HCT116 (cell line): ENCODE data around the gene SMC4. TPM values are rescaled to one million over a fixed set of nuclear protein-coding genes. Genes with fewer than 3 reads are reported as not detected.

Source experiments
- ATAC-seq: fragments of 200-7000 bp; cut with Tn5 transposase; 2 replicates; pipeline ENCODE4 v1.9.1; 2020; ENCODE audit warnings: mild to moderate bottlenecking, moderate library complexity
- BruUV-seq: library from RNA; stranded (reverse); fragments of 400-500 nt; replicated peaks from 2 replicates; lab custom pipeline; 2021; lab: Mats Ljungman, UMichigan
- CTCF ChIA-PET: fragments of 300-600 bp; sonication (Branson Sonifier 250); formaldehyde crosslinking; loops from one replicate; lab custom pipeline; 2021; ENCODE audit warnings: antibody characterized with exemption; lab: Charles Lee
- POLR2A ChIA-PET: fragments of 300-600, 350-600 bp; sonication (Branson Sonifier 250); formaldehyde crosslinking; loops from one replicate; lab custom pipeline; 2021; ENCODE audit warnings: antibody characterized with exemption; lab: Charles Lee
- RAD21 ChIA-PET, 2 experiments: fragments of 300-600 bp; sonication (Branson Sonifier 250); formaldehyde crosslinking; loops; one replicate each; lab custom pipeline; 2023; ENCODE audit warnings: low total read pairs in 2 of 2; ENCODE audit not compliant: uncharacterized antibody in 2 of 2, unreplicated experiment in 2 of 2, low non-redundant PET in 1 of 2; lab: Charles Lee
- DNase-seq: peaks from one replicate; pipeline ENCODE4 v3.0.0-alpha.2; 2010; ENCODE audit warnings: low read depth, low spot score
- H2AFZ ChIP-seq: fragments of 200-600 bp; shearing (Covaris generic), sonication (generic); 2 replicates; pipeline ENCODE4 v1.6.1; 2017; ENCODE audit warnings: low read depth, mixed run types, mixed read lengths, antibody characterized with exemption, low read length; ENCODE audit not compliant: poor library complexity, severe bottlenecking
- H3K27ac ChIP-seq: 2 replicates; pipeline ENCODE4 v1.5.1; 2012; ENCODE audit warnings: low read depth, low read length
- H3K27me3 ChIP-seq: fragments of 200-600 bp; sonication (generic); 2 replicates; pipeline ENCODE4 v1.6.1; 2016; ENCODE audit warnings: mixed run types, low read length, mixed read lengths; ENCODE audit not compliant: insufficient read depth
- H3K36me3 ChIP-seq, 2 experiments: fragments of 200-500 bp in 1 of 2; fragments of 200-600 bp in 1 of 2; sonication (Bioruptor generic) in 1 of 2; sonication (generic) in 1 of 2; 2 replicates each; pipeline versions ENCODE4 v1.5.1 to v1.6.1; 2014 to 2016; ENCODE audit warnings: low read length in 2 of 2, inconsistent platforms in 1 of 2, mixed read lengths in 1 of 2, mixed run types in 1 of 2; ENCODE audit not compliant: insufficient read depth in 2 of 2, control insufficient read depth in 1 of 2
- H3K4me1 ChIP-seq, 2 experiments: fragments of 200-600 bp in 1 of 2; sonication (generic) in 1 of 2; 2 replicates each; pipeline versions ENCODE4 v1.5.1 to v1.6.1; 2012 to 2017; ENCODE audit warnings: low read length in 2 of 2, inconsistent platforms in 1 of 2, mild to moderate bottlenecking in 1 of 2, mixed read lengths in 1 of 2, mixed run types in 1 of 2, moderate library complexity in 1 of 2; ENCODE audit not compliant: insufficient read depth in 2 of 2, control insufficient read depth in 1 of 2
- H3K4me2 ChIP-seq: fragments of 200-600 bp; sonication (generic); 2 replicates; pipeline ENCODE4 v1.6.1; 2017; ENCODE audit warnings: mixed run types, low read length, mixed read lengths
- H3K4me3 ChIP-seq, 2 experiments: fragments of 200-600 bp in 1 of 2; sonication (generic) in 1 of 2; replicated peaks in 1 of 2; 2 replicates each; pipeline ENCODE4 v1.5.1; 2011 to 2016; ENCODE audit warnings: low read length in 2 of 2, control low read depth in 1 of 2, low read depth in 1 of 2, mild to moderate bottlenecking in 1 of 2, mixed read lengths in 1 of 2, mixed run types in 1 of 2
- H3K79me2 ChIP-seq: fragments of 200-600 bp; sonication (generic); 2 replicates; pipeline ENCODE4 v1.6.1; 2017; ENCODE audit warnings: mild to moderate bottlenecking, mixed run types, low read length, moderate library complexity, mixed read lengths; ENCODE audit not compliant: insufficient read depth
- H3K9ac ChIP-seq: fragments of 200-600 bp; sonication (generic); 2 replicates; pipeline ENCODE4 v1.6.1; 2016; ENCODE audit warnings: low read length, mixed read lengths
- H3K9me2 ChIP-seq: fragments of 200-600 bp; sonication (generic), shearing (Covaris generic); 2 replicates; pipeline ENCODE4 v1.6.1; 2017; ENCODE audit warnings: mixed run types, mild to moderate bottlenecking, moderate library complexity; ENCODE audit not compliant: insufficient read depth
- H3K9me3 ChIP-seq, 2 experiments: fragments of 200-500 bp in 1 of 2; fragments of 200-600 bp in 1 of 2; sonication (Bioruptor generic) in 1 of 2; sonication (generic) in 1 of 2; 2 replicates each; pipeline ENCODE4 v1.6.1; 2014 to 2017; ENCODE audit warnings: low read length in 2 of 2, mixed read lengths in 2 of 2, inconsistent platforms in 1 of 2, low read depth in 1 of 2, mild to moderate bottlenecking in 1 of 2, mixed run types in 1 of 2, moderate library complexity in 1 of 2; ENCODE audit not compliant: control insufficient read depth in 1 of 2, insufficient read depth in 1 of 2
- H4K20me1 ChIP-seq: fragments of 200-600 bp; sonication (generic), shearing (Covaris generic); 2 replicates; pipeline ENCODE4 v1.6.1; 2017; ENCODE audit warnings: mixed run types, mild to moderate bottlenecking, moderate library complexity; ENCODE audit not compliant: insufficient read depth
- CBX3 ChIP-seq: IDR thresholded peaks from 2 replicates; pipeline ENCODE4 v1.6.1; 2012; ENCODE audit warnings: low read depth
- CEBPB ChIP-seq: IDR thresholded peaks from 2 replicates; pipeline ENCODE4 v1.6.1; 2012; ENCODE audit warnings: low read depth
- EGR1 ChIP-seq: IDR thresholded peaks from 2 replicates; pipeline ENCODE4 v1.6.1; 2012; ENCODE audit warnings: low read depth
- ELF1 ChIP-seq: IDR thresholded peaks from 2 replicates; pipeline ENCODE4 v1.6.1; 2012; ENCODE audit warnings: low read depth, borderline replicate concordance
- EZH2 ChIP-seq: fragments of 200-600 bp; sonication (generic); IDR thresholded peaks from 2 replicates; pipeline ENCODE4 v1.6.1; 2017; ENCODE audit warnings: antibody characterized with exemption, mixed run types
- FOSL1 ChIP-seq: IDR thresholded peaks from 2 replicates; pipeline ENCODE4 v1.6.1; 2012; ENCODE audit warnings: low read depth
- JUND ChIP-seq: IDR thresholded peaks from 2 replicates; pipeline ENCODE4 v1.6.1; 2012
- POLR2AphosphoS5 ChIP-seq: IDR thresholded peaks from 2 replicates; pipeline ENCODE4 v1.6.1; 2011; ENCODE audit warnings: mild to moderate bottlenecking, low read depth, low read length, moderate library complexity
- RAD21 ChIP-seq: IDR thresholded peaks from 2 replicates; pipeline ENCODE4 v1.6.1; 2012; ENCODE audit warnings: low read depth, mild to moderate bottlenecking
- SIN3A ChIP-seq: IDR thresholded peaks from 2 replicates; pipeline ENCODE4 v1.6.1; 2012; ENCODE audit warnings: low read depth
- SRF ChIP-seq: IDR thresholded peaks from 2 replicates; pipeline ENCODE4 v1.6.1; 2012; ENCODE audit warnings: low read depth
- TCF7L2 ChIP-seq: IDR thresholded peaks from 2 replicates; pipeline ENCODE4 v1.7.0; 2011; ENCODE audit warnings: borderline replicate concordance, inconsistent platforms; ENCODE audit not compliant: insufficient read depth, insufficient read length; ENCODE audit errors: extremely low read depth
- intact Hi-C: fragments of 100-400 bp; cut with micrococcal nuclease; formaldehyde crosslinking; loops from 2 replicates; pipeline ENCODE4 v1.10.0; 2022
- total RNA-seq: library from RNA; stranded (reverse); gene quantifications from one replicate; pipeline ENCODE4 v1.2.1, GENCODE V29; 2021; ENCODE audit not compliant: unreplicated experiment
- TF ChIP-seq, protein P1 (sequence below): IDR thresholded peaks from 2 replicates; pipeline ENCODE4 v1.6.1; 2012
- TF ChIP-seq, protein P2 (sequence below): IDR thresholded peaks from 2 replicates; pipeline ENCODE4 v1.6.1; 2012; ENCODE audit warnings: low read depth

The SMC4 gene
- total RNA-seq, 1 experiment from 2014 or later: 123 TPM

DNA sequence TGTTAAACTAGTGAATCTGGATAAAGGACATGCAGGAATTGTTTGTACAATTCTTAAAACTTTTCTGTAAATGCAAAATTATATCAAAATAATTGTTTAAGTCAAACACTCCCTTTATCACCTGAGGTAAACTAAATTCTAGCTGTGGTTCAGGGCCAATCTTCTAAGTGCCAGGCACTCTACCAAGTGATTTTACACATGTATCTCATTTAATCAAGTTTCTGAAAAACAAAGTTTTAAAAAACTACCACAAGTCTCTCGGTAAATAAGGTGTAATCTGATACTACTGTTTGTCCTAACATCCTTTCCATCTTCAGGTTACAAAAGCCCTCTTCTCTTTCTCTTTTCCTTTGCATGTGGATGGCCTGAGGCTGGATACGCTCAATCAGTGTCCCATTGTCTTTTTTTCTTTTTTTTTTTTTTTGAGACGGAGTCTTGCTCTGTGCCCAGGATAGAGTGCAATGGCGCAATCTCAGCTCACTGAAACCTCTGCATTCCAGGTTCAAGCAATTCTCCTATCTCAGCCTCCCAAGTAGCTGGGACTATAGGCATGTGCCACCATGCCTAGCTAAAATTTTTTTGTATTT lies 19.7 kb upstream of the SMC4 start:
- ATAC-seq: no peak
- peaks cover 0 to 2% of the 10 kb centered on the region in 2 experiments; a peak in 1 of 4 replicates for H3K36me3 ChIP-seq

DNA sequence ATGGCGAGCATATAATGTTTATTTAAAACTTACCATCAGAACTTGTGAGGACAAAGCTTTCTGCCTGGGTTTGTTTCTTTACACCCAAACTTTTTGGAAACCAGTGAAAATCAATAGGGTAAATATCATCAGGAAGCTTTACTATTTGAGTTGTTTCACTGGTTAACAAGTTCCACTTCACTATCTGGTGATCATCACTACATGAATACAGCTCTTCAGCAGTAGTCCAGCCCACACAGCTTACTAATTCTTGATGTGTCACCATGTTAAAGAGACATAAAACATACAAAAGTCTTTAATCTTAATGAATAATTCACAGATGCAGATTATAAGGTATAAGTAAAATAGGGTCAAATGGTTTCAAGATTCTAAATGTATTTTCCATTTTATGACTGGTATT lies 18.0 kb upstream of the SMC4 start:
- no peaks in the 10 kb centered on the region for H3K36me3 ChIP-seq
- intact Hi-C loops: no loop called here
- H3K79me2 ChIP-seq: peaks cover 21% of the 10 kb centered on the region; the same call in 1 of the 2 replicates
- no peak overlapping the region for H3K4me3 ChIP-seq
- ChIA-PET POLR2A (no interaction called here), CTCF (no interaction called here), RAD21 (no interaction called here)
- no peaks in the 10 kb centered on the region for H3K27me3 ChIP-seq
- TF ChIP-seq SIN3A: no peak
- TF ChIP-seq, protein P1, sequence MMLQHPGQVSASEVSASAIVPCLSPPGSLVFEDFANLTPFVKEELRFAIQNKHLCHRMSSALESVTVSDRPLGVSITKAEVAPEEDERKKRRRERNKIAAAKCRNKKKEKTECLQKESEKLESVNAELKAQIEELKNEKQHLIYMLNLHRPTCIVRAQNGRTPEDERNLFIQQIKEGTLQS: no peak
- no peak for TF ChIP-seq POLR2AphosphoS5
- no peak for TF ChIP-seq RAD21
- no peak for TF ChIP-seq JUND
- TF ChIP-seq EZH2: no peak
- no peak for TF ChIP-seq SRF
- TF ChIP-seq CBX3: no peak
- TF ChIP-seq ELF1: no peak
- TF ChIP-seq, protein P2, sequence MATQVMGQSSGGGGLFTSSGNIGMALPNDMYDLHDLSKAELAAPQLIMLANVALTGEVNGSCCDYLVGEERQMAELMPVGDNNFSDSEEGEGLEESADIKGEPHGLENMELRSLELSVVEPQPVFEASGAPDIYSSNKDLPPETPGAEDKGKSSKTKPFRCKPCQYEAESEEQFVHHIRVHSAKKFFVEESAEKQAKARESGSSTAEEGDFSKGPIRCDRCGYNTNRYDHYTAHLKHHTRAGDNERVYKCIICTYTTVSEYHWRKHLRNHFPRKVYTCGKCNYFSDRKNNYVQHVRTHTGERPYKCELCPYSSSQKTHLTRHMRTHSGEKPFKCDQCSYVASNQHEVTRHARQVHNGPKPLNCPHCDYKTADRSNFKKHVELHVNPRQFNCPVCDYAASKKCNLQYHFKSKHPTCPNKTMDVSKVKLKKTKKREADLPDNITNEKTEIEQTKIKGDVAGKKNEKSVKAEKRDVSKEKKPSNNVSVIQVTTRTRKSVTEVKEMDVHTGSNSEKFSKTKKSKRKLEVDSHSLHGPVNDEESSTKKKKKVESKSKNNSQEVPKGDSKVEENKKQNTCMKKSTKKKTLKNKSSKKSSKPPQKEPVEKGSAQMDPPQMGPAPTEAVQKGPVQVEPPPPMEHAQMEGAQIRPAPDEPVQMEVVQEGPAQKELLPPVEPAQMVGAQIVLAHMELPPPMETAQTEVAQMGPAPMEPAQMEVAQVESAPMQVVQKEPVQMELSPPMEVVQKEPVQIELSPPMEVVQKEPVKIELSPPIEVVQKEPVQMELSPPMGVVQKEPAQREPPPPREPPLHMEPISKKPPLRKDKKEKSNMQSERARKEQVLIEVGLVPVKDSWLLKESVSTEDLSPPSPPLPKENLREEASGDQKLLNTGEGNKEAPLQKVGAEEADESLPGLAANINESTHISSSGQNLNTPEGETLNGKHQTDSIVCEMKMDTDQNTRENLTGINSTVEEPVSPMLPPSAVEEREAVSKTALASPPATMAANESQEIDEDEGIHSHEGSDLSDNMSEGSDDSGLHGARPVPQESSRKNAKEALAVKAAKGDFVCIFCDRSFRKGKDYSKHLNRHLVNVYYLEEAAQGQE: no peak
- no peak for TF ChIP-seq TCF7L2
- TF ChIP-seq FOSL1: no peak
- TF ChIP-seq CEBPB: no peak
- H2AFZ ChIP-seq: no peak overlapping the region
- no peak for DNase-seq
- no peaks in the 10 kb centered on the region for H3K9me3 ChIP-seq
- ATAC-seq: no peak
- no peak overlapping the region for H3K4me2 ChIP-seq
- H3K9me2 ChIP-seq: 0 out of 2 replicates have a peak, but pooled peaks cover 4% of the 10 kb centered on the region
- H3K9ac ChIP-seq: no peak overlapping the region
- H3K27ac ChIP-seq: no peak overlapping the region
- H3K4me1 ChIP-seq: peaks cover 0 to 6% of the 10 kb centered on the region in 2 experiments; a peak in 2 of 4 replicates
- no peaks in the 10 kb centered on the region for H4K20me1 ChIP-seq
- BruUV-seq: no TSS peak

More for the DNA sequence above, 19.7 kb upstream of the SMC4 start:
- Histone ChIP-seq H3K4me1 (peaks cover 0 to 6% of the 10 kb centered on the region in 2 experiments; a peak in 2 of 4 replicates), H3K9me2 (0 out of 2 replicates have a peak, but pooled peaks cover 4% of the 10 kb centered on the region), H3K4me2 (no peak overlapping the region), H3K9ac (no peak overlapping the region), H3K79me2 (peaks cover 12% of the 10 kb centered on the region; the same call in 1 of the 2 replicates), H3K9me3 (no peaks in the 10 kb centered on the region), H4K20me1 (no peaks in the 10 kb centered on the region), H3K27me3 (no peaks in the 10 kb centered on the region), H2AFZ (no peak overlapping the region), H3K4me3 (no peak overlapping the region), H3K27ac (no peak overlapping the region)
- ChIA-PET POLR2A (no interaction called here), RAD21 (no interaction called here), CTCF (no interaction called here)
- no peak for TF ChIP-seq EGR1
- BruUV-seq: no TSS peak
- intact Hi-C loops: no loop called here
- DNase-seq: no peak
